ENCODE measurements around the gene FPR3. TPM values are rescaled to one million over a fixed set of nuclear protein-coding genes. Genes with fewer than 3 reads are reported as not detected.

The FPR3 gene
- polyA plus RNA-seq, 2 of the 4 experiments (the other 2 are of a cell fraction), result not detected

GRCh38 chr19:51760697-51761356 is 34.1 kb upstream of the FPR3 start, which contains the start of gene FPR2:
FPR2 (plus strand) TSS chr19:51761180; CDS start chr19:51768659, 7,479 bp downstream.
- FAIRE-seq (no peak), ATAC-seq (no peak), DNase-seq (ENCODE audit: low read depth in 1 of 2, low spot score in 1 of 2) (no peak)
- CTCF ChIA-PET, result no interaction called here
- Histone ChIP-seq H3K9me3 (peaks cover 24% of the 10 kb centered on the region), H3K4me1 (no peaks in the 10 kb centered on the region), H3K4me2 (no peak within 1 kb of the TSS), H3K4me3 (no peak within 1 kb of the TSS), H3K27ac (no peak within 1 kb of the TSS)
- POLR2A ChIA-PET, result no interaction called here
- TF ChIP-seq POLR2AphosphoS2 (conservative IDR thresholded peaks at IDR 0.05; ENCODE audit: low read length), result no peak
- no peak for TF ChIP-seq MYC (IDR thresholded peaks at IDR 0.05; ENCODE audit: borderline replicate concordance, low read length)
- WGBS (ENCODE audit: missing lambda C conversion rate), result 36% methylated on average over 8 of the region's 8 CpGs

- CTCF ChIA-PET, result interaction anchor here (0.9 kb wide), 1 partner anchor 20 kb away, joined by 3 read pairs; no protein-coding TSS in a partner anchor
- Histone ChIP-seq H3K27ac (no peak overlapping the region), H3K4me3 (no peak overlapping the region), H3K9me3 (peaks cover 22% of the 10 kb centered on the region), H3K4me1 (no peaks in the 10 kb centered on the region), H3K4me2 (no peak overlapping the region)
- TF ChIP-seq BHLHE40 (IDR thresholded peaks at IDR 0.05; ENCODE audit: low read depth, low read length) (no peak), HDAC2 (IDR thresholded peaks at IDR 0.05) (no peak), ZFP36 (IDR thresholded peaks at IDR 0.05; ENCODE audit: borderline replicate concordance, partially characterized antibody) (no peak), USF2 (IDR thresholded peaks at IDR 0.05) (no peak), MAX (IDR thresholded peaks at IDR 0.05) (no peak), HOXA7 (CRISPR knock-in tag; IDR thresholded peaks at IDR 0.05) (no peak), SMC3 (IDR thresholded peaks at IDR 0.05) (no peak), NR3C1 (IDR thresholded peaks at IDR 0.05) (no peak), HES2 (IDR thresholded peaks at IDR 0.05) (no peak), HEYL (CRISPR knock-in tag; IDR thresholded peaks at IDR 0.05) (no peak), KDM5A (IDR thresholded peaks at IDR 0.05) (no peak), REST (IDR thresholded peaks at IDR 0.05) (no peak)
- ATAC-seq (no peak), DNase-seq (ENCODE audit: low read depth in 1 of 2, low spot score in 1 of 2) (no peak), FAIRE-seq (no peak)
- 11% methylated on average over 7 of the region's 7 CpGs for WGBS (ENCODE audit: missing lambda C conversion rate)
- POLR2A ChIA-PET, result no interaction called here
These were observed 33.3 kb upstream of the FPR3 start for GRCh38 chr19:51761696-51762095.

- H3K4me2 ChIP-seq, result no peak overlapping the region
- H3K4me3 ChIP-seq, result no peak overlapping the region
- FAIRE-seq (no peak), ATAC-seq (no peak), DNase-seq (ENCODE audit: low read depth in 1 of 2, low spot score in 1 of 2) (no peak)
- H3K4me1 ChIP-seq, result no peaks in the 10 kb centered on the region
- TF ChIP-seq ZFP36 (IDR thresholded peaks at IDR 0.05; ENCODE audit: borderline replicate concordance, partially characterized antibody) (no peak), NR3C1 (IDR thresholded peaks at IDR 0.05) (no peak), FOXS1 (CRISPR knock-in tag; IDR thresholded peaks at IDR 0.05) (no peak), MAFK (IDR thresholded peaks at IDR 0.05; ENCODE audit: partially characterized antibody) (no peak), MAX (IDR thresholded peaks at IDR 0.05) (no peak), RCOR1 (IDR thresholded peaks at IDR 0.05; ENCODE audit: low read depth, low read length) (no peak), E2F6 (IDR thresholded peaks at IDR 0.05; ENCODE audit: borderline replicate concordance, low read depth) (no peak), BHLHE40 (IDR thresholded peaks at IDR 0.05; ENCODE audit: low read depth, low read length) (no peak), HES2 (IDR thresholded peaks at IDR 0.05) (no peak), POLR2AphosphoS2 (conservative IDR thresholded peaks at IDR 0.05; ENCODE audit: low read length) (no peak), HDAC2 (IDR thresholded peaks at IDR 0.05) (no peak), CTCF (IDR thresholded peaks at IDR 0.05) (no peak), EP300 (IDR thresholded peaks at IDR 0.05) (no peak), HOXB5 (CRISPR knock-in tag; IDR thresholded peaks at IDR 0.05) (no peak), JUN (IDR thresholded peaks at IDR 0.05) (no peak)
- ChIA-PET CTCF (interaction anchor here (2.1 kb wide), 1 partner anchor 12 kb away, joined by 10 read pairs; no protein-coding TSS in a partner anchor), POLR2A (no interaction called here)
- H3K27ac ChIP-seq, result no peak overlapping the region
- H3K9me3 ChIP-seq, result peaks cover 23% of the 10 kb centered on the region; the same call in 1 of the 3 replicates
- WGBS (ENCODE audit: missing lambda C conversion rate), result 13% methylated on average over 5 of the region's 5 CpGs
These were observed 29.9 kb upstream of the FPR3 start for GRCh38 chr19:51765086-51765485.

Measured in A549 (cell line).